IMR-90 (cell line): ENCODE measurements around the gene IRF2BP2. TPM values are rescaled to one million over a fixed set of nuclear protein-coding genes. Genes with fewer than 3 reads are reported as not detected.

Experiments used
- ATAC-seq: fragments of 200-7000 bp; cut with Tn5 transposase; 2 replicates; pipeline ENCODE4 v1.9.1; 2020; ENCODE audit warnings: low read depth, mild to moderate bottlenecking, moderate library complexity
- BruUV-seq: library from RNA; stranded (reverse); fragments of 400-500 nt; replicated peaks from 2 replicates; lab custom pipeline; 2021; lab: Mats Ljungman, UMichigan
- CTCF ChIA-PET: fragments of 300-600 bp; formaldehyde crosslinking; extraction: SDS; loops from one replicate; lab custom pipeline; 2021; ENCODE audit warnings: antibody characterized with exemption; lab: Yijun Ruan, JAX
- POLR2A ChIA-PET: fragments of 300-600 bp; sonication (Branson Sonifier 250); formaldehyde crosslinking; loops from one replicate; lab custom pipeline; 2022; ENCODE audit warnings: antibody characterized with exemption; ENCODE audit not compliant: unreplicated experiment; lab: Charles Lee
- DNase-seq: peaks from one replicate; pipeline ENCODE4 v3.0.0; 2013
- H2AFZ ChIP-seq: replicated peaks from 2 replicates; pipeline ENCODE3; 2013; ENCODE audit warnings: low read length, mild to moderate bottlenecking; ENCODE audit not compliant: poor library complexity
- H2AK5ac ChIP-seq: 2 replicates; pipeline ENCODE4 v1.6.1; 2013; ENCODE audit warnings: low read depth, low read length, inconsistent platforms
- H2AK9ac ChIP-seq: replicated peaks from 2 replicates; pipeline ENCODE3; 2013; ENCODE audit warnings: mild to moderate bottlenecking, low read depth, low read length, moderate library complexity; ENCODE audit not compliant: poor library complexity
- H2BK120ac ChIP-seq: 2 replicates; pipeline ENCODE4 v1.6.1; 2013; ENCODE audit warnings: low read depth, low read length, inconsistent platforms
- H2BK15ac ChIP-seq: 3 replicates; pipeline ENCODE4 v1.6.1; 2013; ENCODE audit warnings: low read depth, low read length, inconsistent platforms
- H2BK20ac ChIP-seq: 2 replicates; pipeline ENCODE4 v1.6.1; 2013; ENCODE audit warnings: low read depth, mild to moderate bottlenecking, inconsistent platforms, low read length, moderate library complexity
- H2BK5ac ChIP-seq: 2 replicates; pipeline ENCODE4 v1.6.1; 2013; ENCODE audit warnings: mild to moderate bottlenecking, low read depth, low read length, inconsistent platforms; ENCODE audit not compliant: poor library complexity, severe bottlenecking
- H3K14ac ChIP-seq: replicated peaks from 2 replicates; pipeline ENCODE4 v1.6.1; 2013; ENCODE audit warnings: low read depth, low read length, inconsistent platforms
- H3K18ac ChIP-seq: 2 replicates; pipeline ENCODE4 v1.6.1; 2013; ENCODE audit warnings: low read depth, low read length, control low read depth
- H3K23ac ChIP-seq: 2 replicates; pipeline ENCODE4 v1.6.1; 2013; ENCODE audit warnings: low read depth, low read length, inconsistent platforms
- H3K27ac ChIP-seq: 2 replicates; pipeline ENCODE4 v1.5.1; 2013; ENCODE audit warnings: mild to moderate bottlenecking, control low read depth, low read length; ENCODE audit not compliant: insufficient read depth
- H3K27me3 ChIP-seq: 2 replicates; pipeline ENCODE4 v1.6.1; 2013; ENCODE audit warnings: low read length; ENCODE audit not compliant: control insufficient read depth, insufficient read depth
- H3K36me3 ChIP-seq: 2 replicates; pipeline ENCODE4 v1.6.1; 2013; ENCODE audit warnings: low read length, mixed read lengths; ENCODE audit not compliant: control insufficient read depth, insufficient read depth
- H3K4ac ChIP-seq: 2 replicates; pipeline ENCODE4 v1.6.1; 2013; ENCODE audit warnings: low read depth, low read length, inconsistent platforms
- H3K4me1 ChIP-seq: 2 replicates; pipeline ENCODE4 v1.6.1; 2013; ENCODE audit warnings: low read length, mixed read lengths; ENCODE audit not compliant: control insufficient read depth, insufficient read depth
- H3K4me2 ChIP-seq: 2 replicates; pipeline ENCODE4 v1.6.1; 2013; ENCODE audit warnings: low read depth, mild to moderate bottlenecking, control low read depth, low read length, moderate library complexity
- H3K4me3 ChIP-seq: 2 replicates; pipeline ENCODE4 v1.5.1; 2013; ENCODE audit warnings: low read depth, mild to moderate bottlenecking, control low read depth, low read length, moderate library complexity; ENCODE audit not compliant: insufficient read depth
- H3K56ac ChIP-seq: 2 replicates; pipeline ENCODE4 v1.6.1; 2013; ENCODE audit warnings: low read length, inconsistent platforms; ENCODE audit not compliant: insufficient read depth; ENCODE audit errors: extremely low read depth
- H3K79me1 ChIP-seq, 2 experiments: 2 replicates each; pipeline ENCODE4 v1.6.1; 2013; ENCODE audit warnings: low read length in 2 of 2, inconsistent platforms in 1 of 2, low read depth in 1 of 2
- H3K9ac ChIP-seq: 2 replicates; pipeline ENCODE4 v1.6.1; 2013; ENCODE audit warnings: low read depth, low read length, control low read depth
- H3K9me1 ChIP-seq: 2 replicates; pipeline ENCODE4 v1.6.1; 2013; ENCODE audit warnings: low read length, inconsistent platforms; ENCODE audit not compliant: insufficient read depth
- H3K9me3 ChIP-seq: 2 replicates; pipeline ENCODE4 v1.6.1; 2013; ENCODE audit warnings: low read length; ENCODE audit not compliant: control insufficient read depth, insufficient read depth
- H4K20me1 ChIP-seq: 2 replicates; pipeline ENCODE4 v1.6.1; 2013; ENCODE audit warnings: low read length, inconsistent platforms; ENCODE audit not compliant: insufficient read depth
- H4K5ac ChIP-seq: 2 replicates; pipeline ENCODE4 v1.6.1; 2013; ENCODE audit warnings: mild to moderate bottlenecking, low read depth, low read length, control low read depth
- H4K8ac ChIP-seq, 2 experiments: 2 replicates each; pipeline ENCODE4 v1.6.1; 2013; ENCODE audit warnings: low read depth in 2 of 2, low read length in 2 of 2, control low read depth in 1 of 2, inconsistent platforms in 1 of 2
- H4K91ac ChIP-seq: 2 replicates; pipeline ENCODE4 v1.6.1; 2013; ENCODE audit warnings: low read depth, low read length, inconsistent platforms; ENCODE audit not compliant: insufficient read depth
- CTCF ChIP-seq: conservative IDR thresholded peaks from 2 replicates; pipeline ENCODE4 v1.5.1; 2012; ENCODE audit warnings: mild to moderate bottlenecking, low read depth, low read length, improper control_type of control experiment
- MAFK ChIP-seq: IDR thresholded peaks from 2 replicates; pipeline ENCODE4 v1.6.1; 2012; ENCODE audit warnings: low read depth, low read length, improper control_type of control experiment
- MAZ ChIP-seq: IDR thresholded peaks from 2 replicates; pipeline ENCODE4 v1.6.1; 2012; ENCODE audit warnings: low read depth, mild to moderate bottlenecking, low read length, improper control_type of control experiment, moderate library complexity, borderline replicate concordance
- RCOR1 ChIP-seq: IDR thresholded peaks from 2 replicates; pipeline ENCODE4 v1.6.1; 2012; ENCODE audit warnings: mild to moderate bottlenecking, low read length, improper control_type of control experiment; ENCODE audit not compliant: insufficient replicate concordance
- SMC3 ChIP-seq: fragments of 150-350 bp; IDR thresholded peaks from 2 replicates; pipeline ENCODE4 v1.6.1; 2016; ENCODE audit warnings: low read depth, mild to moderate bottlenecking, antibody characterized with exemption, low read length, moderate library complexity
- USF2 ChIP-seq: fragments of 150-350 bp; IDR thresholded peaks from 2 replicates; pipeline ENCODE4 v1.6.1; 2017; ENCODE audit warnings: mild to moderate bottlenecking, antibody characterized with exemption, low read length, low read depth
- WGBS, 2 experiments: methylation state at CpG; one replicate each; pipeline versions ENCODE4 v1.1.5 to v1.1.7; 2013; ENCODE audit warnings: missing lambda C conversion rate in 2 of 2; ENCODE audit not compliant: insufficient read length in 1 of 2; ENCODE audit errors: extremely low coverage in 2 of 2; 5-methylcytosine and 5-hydroxymethylcytosine counted together
- dilution Hi-C: fragments of 300-500 bp; cut with HindIII; formaldehyde crosslinking; loops from one replicate; pipeline ENCODE4 v1.14.3; 2018; ENCODE audit warnings: low sequenced_read_pairs; ENCODE audit not compliant: unreplicated experiment
- in situ Hi-C: fragments of 300-500 bp; cut with MboI; formaldehyde crosslinking; loops from 3 replicates; pipeline ENCODE4 v1.14.3; 2019; ENCODE audit warnings: low sequenced_read_pairs, inconsistent platforms, mixed read lengths
- intact Hi-C: fragments of 100-400 bp; cut with micrococcal nuclease; formaldehyde crosslinking; loops from 2 replicates; pipeline ENCODE4 v1.10.0; 2022
- polyA plus RNA-seq, 3 experiments: library from polyadenylated mRNA; depleted of rRNA; stranded (reverse); fragments of >200 nt; gene quantifications; 2 replicates each; pipeline ENCODE4 v1.2.3, GENCODE V29; 2012; ENCODE audit warnings: low replicate concordance in 1 of 3
- total RNA-seq: library from RNA; depleted of rRNA; stranded (reverse); fragments of >200 nt; gene quantifications from 2 replicates; pipeline ENCODE4 v1.2.3, GENCODE V29; 2012

IRF2BP2 gene
- total and polyA plus RNA-seq, 2 of the 4 experiments (the other 2 are of a cell fraction): 47.0 to 66.6 TPM

DNA sequence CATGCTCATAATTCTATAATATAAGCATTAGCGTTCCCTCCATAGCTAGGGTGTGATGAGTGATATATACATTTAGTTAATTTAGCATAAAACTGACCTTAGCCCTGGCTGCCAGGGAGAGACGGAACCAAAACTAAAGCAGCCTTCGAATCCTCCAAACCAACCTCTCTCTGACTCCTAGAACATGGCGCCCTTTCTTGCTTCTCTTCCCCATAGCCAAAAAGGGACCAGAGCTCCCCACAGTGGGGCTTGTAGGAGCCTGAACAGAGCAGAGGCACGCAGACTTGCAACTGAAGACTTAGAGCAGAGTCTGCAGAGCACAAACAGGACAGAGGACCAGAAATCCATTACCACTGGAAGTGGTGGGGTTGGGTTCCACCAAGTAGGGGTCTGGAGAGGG, 17.7 kb downstream of the IRF2BP2 start:
- DNase-seq (no peak), ATAC-seq (no peak)
- H4K8ac ChIP-seq: no peak overlapping the region
- no peak overlapping the region for H3K23ac ChIP-seq
- no peak overlapping the region for H2AFZ ChIP-seq
- H3K4me2 ChIP-seq: no peak overlapping the region
- no peak overlapping the region for H3K14ac ChIP-seq
- no peak overlapping the region for H2AK9ac ChIP-seq
- no peaks in the 10 kb centered on the region for H3K4me1 ChIP-seq
- H3K9ac ChIP-seq: no peak overlapping the region
- no peak overlapping the region for H4K91ac ChIP-seq
- H3K56ac ChIP-seq: no peak overlapping the region
- 80% methylated on average over 1 of the region's 5 CpGs; no CpG with 5 or more reads in 1 of the 2 experiments for WGBS, 2 experiments
- no peak overlapping the region for H3K4me3 ChIP-seq
- dilution Hi-C loops: no loop called here
- POLR2A ChIA-PET: no interaction called here
- H3K18ac ChIP-seq: no peak overlapping the region
- H2BK5ac ChIP-seq: no peak overlapping the region
- no peak for TF ChIP-seq MAZ
- TF ChIP-seq CTCF: no peak
- TF ChIP-seq RCOR1: no peak
- no peak for TF ChIP-seq SMC3
- TF ChIP-seq USF2: no peak
- no peak for TF ChIP-seq MAFK
- no peaks in the 10 kb centered on the region for H3K9me3 ChIP-seq
- H2BK120ac ChIP-seq: no peak overlapping the region
- no peak overlapping the region for H2BK20ac ChIP-seq
- H3K27me3 ChIP-seq: no peaks in the 10 kb centered on the region
- H3K36me3 ChIP-seq: no peaks in the 10 kb centered on the region
- 0 out of 2 replicates have a peak, but pooled peaks cover 4% of the 10 kb centered on the region for H3K9me1 ChIP-seq
- H3K4ac ChIP-seq: no peak overlapping the region
- no peaks in the 10 kb centered on the region for H3K79me1 ChIP-seq
- no peak overlapping the region for H4K5ac ChIP-seq
- BruUV-seq: no TSS peak
- no peaks in the 10 kb centered on the region for H4K20me1 ChIP-seq
- in situ Hi-C loops: loop anchor here (25.0 kb wide), 1 partner anchor 480 kb away; no protein-coding TSS in a partner anchor
- intact Hi-C loops: no loop called here
- CTCF ChIA-PET: interaction anchor here (0.6 kb wide), 1 partner anchor 513 kb away, joined by 3 read pairs; no protein-coding TSS in a partner anchor
- no peak overlapping the region for H2BK15ac ChIP-seq
- no peak overlapping the region for H2AK5ac ChIP-seq
- no peak overlapping the region for H3K27ac ChIP-seq
